Activated CD8-positive, alpha-beta memory T cell treated with anti-CD3 and anti-CD28 coated beads, Interleukin-2, amount 10 ng/mL, durations not matched to agents 7 days and 5 days (primary cell): Measurements from ENCODE around the gene SMIM24. TPM values are rescaled to one million over a fixed set of nuclear protein-coding genes. Genes with fewer than 3 reads are reported as not detected.
"Not testable (repeated sequence)": the region's sequence is repeated elsewhere in the genome, so short reads cannot be mapped to it uniquely, and the experiment has no call there.

ENCODE experiments used
- ATAC-seq: fragments of 150-1000 bp; cut with Tn5 transposase; one replicate; pipeline ENCODE4 v1.10.0; 2021; ENCODE audit warnings: moderate library complexity
- CTCF ChIA-PET: fragments of 350-600 bp; sonication (Branson Sonifier 250); formaldehyde crosslinking; loops from one replicate; lab custom pipeline; 2021; ENCODE audit warnings: antibody characterized with exemption; lab: Charles Lee
- DNase-seq: peaks from one replicate; pipeline ENCODE4 v3.0.0-alpha.2; 2020
- H3K27ac Mint-ChIP-seq: one replicate; pipeline ENCODE4 v1.8.0; 2021; ENCODE audit warnings: mild to moderate bottlenecking, mixed read lengths
- H3K27me3 Mint-ChIP-seq: one replicate; pipeline ENCODE4 v1.8.0; 2021; ENCODE audit warnings: mixed read lengths
- H3K36me3 Mint-ChIP-seq: one replicate; pipeline ENCODE4 v1.8.0; 2021; ENCODE audit warnings: mild to moderate bottlenecking, mixed read lengths
- H3K4me1 Mint-ChIP-seq: one replicate; pipeline ENCODE4 v1.8.0; 2021; ENCODE audit warnings: mixed read lengths
- H3K4me3 Mint-ChIP-seq: one replicate; pipeline ENCODE4 v1.8.0; 2021; ENCODE audit warnings: mild to moderate bottlenecking, moderate library complexity, mixed read lengths
- H3K9me3 Mint-ChIP-seq: one replicate; pipeline ENCODE4 v1.8.0; 2022; ENCODE audit warnings: low read depth, mixed read lengths
- total RNA-seq, 2 experiments: library from RNA; stranded (reverse); gene quantifications; one replicate each; pipeline ENCODE4 v1.2.3, GENCODE V29; 2021

The SMIM24 gene
- total RNA-seq: 1 to 10 TPM; 1.1 to 2.3 TPM

- Mint-ChIP-seq H3K9me3 (no peaks in the 10 kb centered on the region), H3K27me3 (no peaks in the 10 kb centered on the region), H3K4me3 (no peak within 1 kb of the TSS), H3K36me3 (no peaks in the 10 kb centered on the region), H3K4me1 (peaks cover 9% of the 10 kb centered on the region), H3K27ac (no peak within 1 kb of the TSS)
- no peak for DNase-seq
- ATAC-seq: no peak
- CTCF ChIA-PET: no interaction called here
Measured at GRCh38 chr19:3480383-3481091, at the start of gene SMIM24. Gene SMIM24, minus strand, starts transcription at chr19:3480525. Its CDS starts 62 bp downstream, at chr19:3480463.

GRCh38 chr19:3529299-3529698 is 49.0 kb upstream of the SMIM24 start:
- not testable (repeated sequence) for H3K4me1 Mint-ChIP-seq

GRCh38 chr19:3528539-3529211 is 48.4 kb upstream of the SMIM24 start:
- Mint-ChIP-seq H3K27ac (no peak overlapping the region), H3K9me3 (no peaks in the 10 kb centered on the region), H3K27me3 (no peaks in the 10 kb centered on the region), H3K4me1 (no peaks in the 10 kb centered on the region), H3K4me3 (no peak overlapping the region), H3K36me3 (peaks cover 15% of the 10 kb centered on the region)
- ATAC-seq: no peak
- DNase-seq: no peak
- CTCF ChIA-PET: no interaction called here

More at GRCh38 chr19:3529299-3529698, 49.0 kb upstream of the SMIM24 start:
- H3K9me3 Mint-ChIP-seq, ATAC-seq, H3K27me3 Mint-ChIP-seq, H3K4me3 Mint-ChIP-seq, H3K27ac Mint-ChIP-seq, CTCF ChIA-PET, DNase-seq: not testable (repeated sequence)
- peaks cover 16% of the 10 kb centered on the region for H3K36me3 Mint-ChIP-seq

GRCh38 chr19:3528080-3528479 is 47.8 kb upstream of the SMIM24 start:
- DNase-seq (no peak), ATAC-seq (no peak)
- Mint-ChIP-seq H3K27ac (no peak overlapping the region), H3K9me3 (no peaks in the 10 kb centered on the region), H3K36me3 (peaks cover 13% of the 10 kb centered on the region), H3K4me1 (no peaks in the 10 kb centered on the region), H3K4me3 (no peak overlapping the region), H3K27me3 (no peaks in the 10 kb centered on the region)
- CTCF ChIA-PET: no interaction called here

GRCh38 chr19:3527238-3527910 is 47.0 kb upstream of the SMIM24 start:
- H3K4me1 Mint-ChIP-seq: no peaks in the 10 kb centered on the region
- DNase-seq (no peak), ATAC-seq (no peak)
- no peaks in the 10 kb centered on the region for H3K27me3 Mint-ChIP-seq
- no peak overlapping the region for H3K4me3 Mint-ChIP-seq
- CTCF ChIA-PET: interaction anchor here (0.5 kb wide), 1 partner anchor 741 kb away, joined by 3 read pairs; no protein-coding TSS in a partner anchor
- H3K27ac Mint-ChIP-seq: no peak overlapping the region
- H3K36me3 Mint-ChIP-seq: peaks cover 13% of the 10 kb centered on the region
- no peaks in the 10 kb centered on the region for H3K9me3 Mint-ChIP-seq

GRCh38 chr19:3526507-3527237 is 46.3 kb upstream of the SMIM24 start:
- ATAC-seq (no peak), DNase-seq (no peak)
- Mint-ChIP-seq H3K27ac (no peak overlapping the region), H3K9me3 (no peaks in the 10 kb centered on the region), H3K4me1 (no peaks in the 10 kb centered on the region), H3K36me3 (peaks cover 16% of the 10 kb centered on the region), H3K4me3 (no peak overlapping the region), H3K27me3 (no peaks in the 10 kb centered on the region)
- CTCF ChIA-PET: interaction anchor here (0.5 to 1.0 kb wide), 2 partner anchors 30 to 741 kb away, joined by 3 read pairs; no protein-coding TSS in a partner anchor

GRCh38 chr19:3524904-3525451 is 44.7 kb upstream of the SMIM24 start:
- H3K4me1 Mint-ChIP-seq: peaks cover 4% of the 10 kb centered on the region
- no peaks in the 10 kb centered on the region for H3K9me3 Mint-ChIP-seq
- no peak overlapping the region for H3K4me3 Mint-ChIP-seq
- H3K36me3 Mint-ChIP-seq: peaks cover 15% of the 10 kb centered on the region
- CTCF ChIA-PET: no interaction called here
- no peaks in the 10 kb centered on the region for H3K27me3 Mint-ChIP-seq
- DNase-seq: no peak
- no peak for ATAC-seq
- no peak overlapping the region for H3K27ac Mint-ChIP-seq

GRCh38 chr19:3524078-3524842 is 43.9 kb upstream of the SMIM24 start:
- Mint-ChIP-seq H3K4me3 (no peak overlapping the region), H3K9me3 (no peaks in the 10 kb centered on the region), H3K36me3 (peaks cover 15% of the 10 kb centered on the region), H3K4me1 (peaks cover 4% of the 10 kb centered on the region), H3K27me3 (no peaks in the 10 kb centered on the region), H3K27ac (no peak overlapping the region)
- CTCF ChIA-PET: no interaction called here
- no peak for ATAC-seq
- DNase-seq: no peak

GRCh38 chr19:3523361-3524077 is 43.2 kb upstream of the SMIM24 start:
- Mint-ChIP-seq H3K27ac (no peak overlapping the region), H3K36me3 (peaks cover 15% of the 10 kb centered on the region), H3K4me1 (peaks cover 4% of the 10 kb centered on the region), H3K4me3 (no peak overlapping the region), H3K27me3 (no peaks in the 10 kb centered on the region), H3K9me3 (no peaks in the 10 kb centered on the region)
- no peak for DNase-seq
- CTCF ChIA-PET: no interaction called here
- no peak for ATAC-seq

- ATAC-seq (no peak), DNase-seq (no peak)
- no peaks in the 10 kb centered on the region for H3K9me3 Mint-ChIP-seq
- CTCF ChIA-PET: no interaction called here
- no peak overlapping the region for H3K27ac Mint-ChIP-seq
- H3K36me3 Mint-ChIP-seq: peaks cover 15% of the 10 kb centered on the region
- H3K4me1 Mint-ChIP-seq: peaks cover 6% of the 10 kb centered on the region
- H3K27me3 Mint-ChIP-seq: no peaks in the 10 kb centered on the region
- no peak overlapping the region for H3K4me3 Mint-ChIP-seq
Measured at GRCh38 chr19:3522421-3523360, 42.4 kb upstream of the SMIM24 start.

GRCh38 chr19:3521104-3521445 is 40.8 kb upstream of the SMIM24 start:
- CTCF ChIA-PET: no interaction called here
- no peaks in the 10 kb centered on the region for H3K27me3 Mint-ChIP-seq
- H3K4me3 Mint-ChIP-seq: no peak overlapping the region
- peaks cover 12% of the 10 kb centered on the region for H3K4me1 Mint-ChIP-seq
- H3K27ac Mint-ChIP-seq: no peak overlapping the region
- peaks cover 10% of the 10 kb centered on the region for H3K36me3 Mint-ChIP-seq
- no peak for DNase-seq
- ATAC-seq: no peak
- no peaks in the 10 kb centered on the region for H3K9me3 Mint-ChIP-seq
